Neural crest cell (in vitro differentiated cells): ENCODE results near the gene ARHGAP10. TPM values are rescaled to one million over a fixed set of nuclear protein-coding genes. Genes with fewer than 3 reads are reported as not detected.

Source experiments
- DNase-seq: peaks from one replicate; pipeline ENCODE4 v3.0.0; 2021; ENCODE audit warnings: low read depth, mixed read lengths, low spot score
- H3K27ac Mint-ChIP-seq: one replicate; pipeline ENCODE4 v1.8.0; 2021; ENCODE audit warnings: mild to moderate bottlenecking, mixed read lengths; ENCODE audit not compliant: unreplicated experiment
- H3K27me3 Mint-ChIP-seq: 2 replicates; pipeline ENCODE4 v1.8.0; 2021; ENCODE audit warnings: low read depth, mild to moderate bottlenecking, mixed read lengths
- H3K36me3 Mint-ChIP-seq: 2 replicates; pipeline ENCODE4 v1.8.0; 2021; ENCODE audit warnings: low read depth, mild to moderate bottlenecking, mixed read lengths
- H3K4me1 Mint-ChIP-seq: 2 replicates; pipeline ENCODE4 v1.8.0; 2021; ENCODE audit warnings: mixed read lengths
- H3K4me3 Mint-ChIP-seq: one replicate; pipeline ENCODE4 v1.8.0; 2021; ENCODE audit warnings: mild to moderate bottlenecking, mixed read lengths
- H3K9me3 Mint-ChIP-seq: 2 replicates; pipeline ENCODE4 v1.8.0; 2021; ENCODE audit warnings: mixed read lengths
- total RNA-seq: library from RNA; stranded (reverse); gene quantifications from 2 replicates; pipeline ENCODE4 v1.2.1, GENCODE V29; 2021
- TF ChIP-seq, protein P1 (sequence below): fragments of 200-600 bp; sonication (generic); conservative IDR thresholded peaks from 2 replicates; pipeline ENCODE4 v1.5.0; 2021; ENCODE audit warnings: antibody characterized with exemption, mild to moderate bottlenecking

ARHGAP10 gene
- total RNA-seq, 1 donor from 2014 or later: 4.0 TPM

DNA sequence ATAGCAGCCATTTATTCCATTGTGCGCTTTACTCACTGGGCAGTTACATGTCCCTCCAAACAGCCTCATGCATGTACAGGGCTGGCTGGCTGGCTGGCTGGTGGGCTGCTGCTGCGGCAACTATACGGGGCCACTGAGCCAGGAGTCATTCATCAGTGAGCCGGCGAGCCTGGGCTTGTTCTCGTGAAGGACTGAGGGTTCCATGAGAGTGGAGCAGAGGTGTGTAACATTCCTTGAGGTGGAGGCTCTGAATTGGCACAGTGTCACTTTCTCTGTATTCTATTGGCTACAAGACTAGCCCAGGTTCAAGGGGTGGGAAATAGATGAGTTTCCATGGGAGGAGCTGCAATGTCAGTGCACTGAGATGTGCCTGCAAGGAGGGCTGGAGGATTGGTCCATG lies 89.1 kb downstream of the ARHGAP10 start:
- no peak overlapping the region for H3K4me3 Mint-ChIP-seq
- H3K36me3 Mint-ChIP-seq: no peaks in the 10 kb centered on the region
- H3K9me3 Mint-ChIP-seq: no peaks in the 10 kb centered on the region
- H3K27ac Mint-ChIP-seq: no peak overlapping the region
- H3K27me3 Mint-ChIP-seq: no peaks in the 10 kb centered on the region
- TF ChIP-seq, protein P1, sequence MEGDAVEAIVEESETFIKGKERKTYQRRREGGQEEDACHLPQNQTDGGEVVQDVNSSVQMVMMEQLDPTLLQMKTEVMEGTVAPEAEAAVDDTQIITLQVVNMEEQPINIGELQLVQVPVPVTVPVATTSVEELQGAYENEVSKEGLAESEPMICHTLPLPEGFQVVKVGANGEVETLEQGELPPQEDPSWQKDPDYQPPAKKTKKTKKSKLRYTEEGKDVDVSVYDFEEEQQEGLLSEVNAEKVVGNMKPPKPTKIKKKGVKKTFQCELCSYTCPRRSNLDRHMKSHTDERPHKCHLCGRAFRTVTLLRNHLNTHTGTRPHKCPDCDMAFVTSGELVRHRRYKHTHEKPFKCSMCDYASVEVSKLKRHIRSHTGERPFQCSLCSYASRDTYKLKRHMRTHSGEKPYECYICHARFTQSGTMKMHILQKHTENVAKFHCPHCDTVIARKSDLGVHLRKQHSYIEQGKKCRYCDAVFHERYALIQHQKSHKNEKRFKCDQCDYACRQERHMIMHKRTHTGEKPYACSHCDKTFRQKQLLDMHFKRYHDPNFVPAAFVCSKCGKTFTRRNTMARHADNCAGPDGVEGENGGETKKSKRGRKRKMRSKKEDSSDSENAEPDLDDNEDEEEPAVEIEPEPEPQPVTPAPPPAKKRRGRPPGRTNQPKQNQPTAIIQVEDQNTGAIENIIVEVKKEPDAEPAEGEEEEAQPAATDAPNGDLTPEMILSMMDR: no peak
- no peaks in the 10 kb centered on the region for H3K4me1 Mint-ChIP-seq
- no peak for DNase-seq

DNA sequence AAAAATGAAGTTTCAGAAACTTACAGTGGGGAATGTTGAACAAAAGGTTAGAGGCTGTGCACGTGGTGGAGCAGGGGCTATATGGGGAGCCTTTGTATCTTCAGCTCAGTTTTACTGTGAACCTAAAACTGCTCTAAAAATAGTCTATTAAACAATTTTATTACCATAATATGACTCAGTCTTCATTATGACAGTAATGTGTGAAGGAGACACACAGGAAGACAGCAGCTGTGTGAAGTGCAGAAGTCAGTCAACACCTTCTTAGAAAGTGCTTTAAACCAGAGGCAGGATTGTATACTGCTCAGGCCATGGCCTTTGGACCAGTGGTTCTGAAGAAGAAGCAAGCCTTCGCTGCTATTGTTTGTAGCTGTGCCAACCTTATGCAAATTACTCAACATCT lies 89.7 kb downstream of the ARHGAP10 start:
- DNase-seq: no peak
- no peaks in the 10 kb centered on the region for H3K27me3 Mint-ChIP-seq
- H3K4me1 Mint-ChIP-seq: no peaks in the 10 kb centered on the region
- H3K27ac Mint-ChIP-seq: no peak overlapping the region
- TF ChIP-seq, protein P1: no peak
- H3K4me3 Mint-ChIP-seq: no peak overlapping the region
- no peaks in the 10 kb centered on the region for H3K36me3 Mint-ChIP-seq
- no peaks in the 10 kb centered on the region for H3K9me3 Mint-ChIP-seq

DNA sequence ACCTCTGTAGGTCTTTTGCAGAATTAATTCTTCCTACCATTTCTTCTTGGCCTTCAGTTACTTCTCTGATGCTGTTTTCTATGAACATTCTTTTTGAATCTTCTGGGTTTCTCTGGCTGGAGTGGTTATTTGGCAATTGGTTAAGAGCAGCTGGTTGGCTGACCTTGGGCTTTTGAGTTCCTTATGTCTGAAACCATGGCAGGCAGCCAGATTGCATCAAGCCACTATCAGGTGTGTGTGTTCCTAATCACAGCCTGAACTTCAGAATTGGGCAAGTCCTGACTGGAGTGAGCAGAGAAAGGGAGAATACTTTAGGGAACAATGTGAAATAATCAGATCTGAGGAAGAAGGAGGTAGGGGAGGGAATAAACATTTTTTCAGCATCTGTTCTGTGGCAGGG lies 90.2 kb downstream of the ARHGAP10 start:
- no peak overlapping the region for H3K4me3 Mint-ChIP-seq
- H3K27ac Mint-ChIP-seq: no peak overlapping the region
- H3K36me3 Mint-ChIP-seq: no peaks in the 10 kb centered on the region
- DNase-seq: no peak
- TF ChIP-seq, protein P1: no peak
- H3K4me1 Mint-ChIP-seq: no peaks in the 10 kb centered on the region
- no peaks in the 10 kb centered on the region for H3K27me3 Mint-ChIP-seq
- no peaks in the 10 kb centered on the region for H3K9me3 Mint-ChIP-seq

DNA sequence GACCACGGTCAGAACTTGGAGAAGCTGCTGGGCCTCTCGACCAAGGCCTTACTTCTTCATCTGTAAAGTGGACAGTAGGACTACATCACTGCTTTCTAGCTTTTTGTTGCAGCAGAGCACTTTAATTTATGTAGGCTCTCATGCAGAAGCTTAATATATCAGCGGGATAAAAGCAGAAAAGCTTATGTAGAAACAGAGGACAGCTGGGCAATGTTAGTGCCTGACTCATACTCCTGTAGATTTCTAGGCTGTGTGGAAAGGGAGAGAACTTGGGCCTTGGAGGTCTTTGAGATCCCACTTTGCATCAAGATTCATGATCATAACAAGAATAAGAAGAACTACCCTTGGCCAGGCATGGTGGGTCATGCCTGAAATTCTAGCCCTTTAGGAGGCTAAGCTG lies 91.2 kb downstream of the ARHGAP10 start:
- DNase-seq: no peak
- TF ChIP-seq, protein P1: no peak
- no peak overlapping the region for H3K27ac Mint-ChIP-seq
- no peaks in the 10 kb centered on the region for H3K9me3 Mint-ChIP-seq
- no peaks in the 10 kb centered on the region for H3K36me3 Mint-ChIP-seq
- no peak overlapping the region for H3K4me3 Mint-ChIP-seq
- H3K27me3 Mint-ChIP-seq: no peaks in the 10 kb centered on the region
- H3K4me1 Mint-ChIP-seq: no peaks in the 10 kb centered on the region

DNA sequence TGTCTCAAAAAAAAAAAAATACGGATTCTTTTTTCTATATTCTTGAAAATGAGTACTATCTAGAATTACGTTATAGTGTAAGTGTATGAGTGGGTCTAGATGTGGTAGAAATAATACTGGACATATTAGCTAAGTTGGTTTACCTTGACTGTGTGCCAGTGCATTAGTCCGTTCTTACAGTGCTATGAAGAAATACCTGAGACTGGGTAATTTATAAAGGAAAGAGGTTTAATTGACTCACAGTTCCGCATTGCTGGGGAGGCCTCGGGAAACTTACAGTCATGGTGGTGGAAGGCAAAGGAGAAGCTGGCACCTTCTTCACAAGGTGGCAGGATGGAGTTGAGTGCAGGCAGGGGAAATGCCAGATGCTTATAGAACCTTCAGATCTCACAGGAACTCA lies 92.4 kb downstream of the ARHGAP10 start:
- H3K9me3 Mint-ChIP-seq: no peaks in the 10 kb centered on the region
- TF ChIP-seq, protein P1: no peak
- no peak for DNase-seq
- no peak overlapping the region for H3K27ac Mint-ChIP-seq
- no peaks in the 10 kb centered on the region for H3K27me3 Mint-ChIP-seq
- H3K4me1 Mint-ChIP-seq: peaks cover 5% of the 10 kb centered on the region
- no peak overlapping the region for H3K4me3 Mint-ChIP-seq
- no peaks in the 10 kb centered on the region for H3K36me3 Mint-ChIP-seq

DNA sequence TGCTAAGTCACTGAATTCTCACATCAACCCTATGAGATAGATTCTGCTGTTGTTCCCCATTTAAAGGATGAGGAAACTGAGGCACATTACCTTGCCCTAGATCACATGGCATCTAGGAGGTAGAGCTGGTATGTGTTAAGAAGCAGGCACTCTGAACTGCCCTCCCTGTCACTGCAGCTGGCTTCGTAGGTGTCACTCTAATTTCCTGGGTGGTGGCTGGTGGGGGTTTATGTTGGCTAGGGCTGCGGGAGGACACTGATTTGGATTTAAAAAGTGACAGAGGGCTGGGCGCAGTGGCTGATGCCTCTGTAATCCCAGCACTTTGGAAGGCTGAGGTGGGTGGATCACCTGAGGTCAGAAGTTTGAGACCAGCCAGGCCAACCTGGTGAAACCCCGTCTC lies 93.0 kb downstream of the ARHGAP10 start:
- DNase-seq: no peak
- TF ChIP-seq, protein P1: no peak
- H3K36me3 Mint-ChIP-seq: no peaks in the 10 kb centered on the region
- no peak overlapping the region for H3K4me3 Mint-ChIP-seq
- H3K9me3 Mint-ChIP-seq: no peaks in the 10 kb centered on the region
- H3K27me3 Mint-ChIP-seq: no peaks in the 10 kb centered on the region
- peaks cover 5% of the 10 kb centered on the region for H3K4me1 Mint-ChIP-seq
- no peak overlapping the region for H3K27ac Mint-ChIP-seq
